IPS DF 6.9 (cell line): ENCODE data around the gene ELF1.
"Not testable (repeated sequence)": the region's sequence is repeated elsewhere in the genome, so short reads cannot be mapped to it uniquely, and the experiment has no call there.

ENCODE experiments used
- DNase-seq: peaks from one replicate; pipeline ENCODE4 v3.0.0-alpha.2; 2013; ENCODE audit warnings: low read depth, low spot score
- H3K27ac ChIP-seq: one replicate; pipeline ENCODE4 v1.5.1; 2013; ENCODE audit warnings: low read length, control low read depth
- H3K27me3 ChIP-seq: 2 replicates; pipeline ENCODE4 v1.6.1; 2013; ENCODE audit warnings: mild to moderate bottlenecking, low read length; ENCODE audit not compliant: control insufficient read depth, insufficient read depth
- H3K36me3 ChIP-seq: 2 replicates; pipeline ENCODE4 v1.6.1; 2013; ENCODE audit warnings: low read length; ENCODE audit not compliant: control insufficient read depth, insufficient read depth
- H3K4me1 ChIP-seq: 2 replicates; pipeline ENCODE4 v1.6.1; 2013; ENCODE audit warnings: low read length; ENCODE audit not compliant: control insufficient read depth, insufficient read depth
- H3K4me3 ChIP-seq: 2 replicates; pipeline ENCODE4 v1.5.1; 2013; ENCODE audit warnings: mild to moderate bottlenecking, low read length
- H3K9me3 ChIP-seq: 2 replicates; pipeline ENCODE4 v1.6.1; 2013; ENCODE audit warnings: low read length, inconsistent platforms; ENCODE audit not compliant: control insufficient read depth, insufficient read depth
- WGBS: extraction: QIAGEN DNeasy Blood & Tissue Kit; methylation state at CpG from one replicate; pipeline ENCODE4 v1.1.7; 2013; ENCODE audit warnings: mixed read lengths, missing lambda C conversion rate; ENCODE audit not compliant: insufficient read length, insufficient coverage; 5-methylcytosine and 5-hydroxymethylcytosine counted together

ELF1 gene

DNA sequence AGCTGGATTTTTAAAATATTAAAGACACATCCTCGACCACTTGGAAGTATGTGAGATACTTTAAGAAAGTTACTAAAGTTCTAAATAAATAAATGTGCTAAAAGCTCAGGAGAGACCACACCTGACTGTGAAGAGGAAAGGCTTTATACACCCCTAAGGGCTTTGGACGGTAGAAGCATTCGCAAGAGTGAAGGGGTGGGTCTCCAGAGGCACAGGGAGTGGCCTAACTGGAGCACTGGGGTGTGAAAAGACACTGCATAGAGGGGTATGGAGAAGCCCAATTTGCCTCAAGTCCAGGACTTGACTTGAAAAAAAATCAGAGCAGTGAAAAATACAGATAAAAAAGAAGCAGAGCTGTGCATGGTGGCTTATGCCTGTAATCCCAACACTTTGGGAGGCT is 125.5 kb downstream of the ELF1 start:
- H3K27ac ChIP-seq, H3K4me1 ChIP-seq, H3K4me3 ChIP-seq, DNase-seq, H3K36me3 ChIP-seq, H3K9me3 ChIP-seq, H3K27me3 ChIP-seq: not testable (repeated sequence)
- no CpG with 5 or more reads among the region's 3 CpGs for WGBS

DNA sequence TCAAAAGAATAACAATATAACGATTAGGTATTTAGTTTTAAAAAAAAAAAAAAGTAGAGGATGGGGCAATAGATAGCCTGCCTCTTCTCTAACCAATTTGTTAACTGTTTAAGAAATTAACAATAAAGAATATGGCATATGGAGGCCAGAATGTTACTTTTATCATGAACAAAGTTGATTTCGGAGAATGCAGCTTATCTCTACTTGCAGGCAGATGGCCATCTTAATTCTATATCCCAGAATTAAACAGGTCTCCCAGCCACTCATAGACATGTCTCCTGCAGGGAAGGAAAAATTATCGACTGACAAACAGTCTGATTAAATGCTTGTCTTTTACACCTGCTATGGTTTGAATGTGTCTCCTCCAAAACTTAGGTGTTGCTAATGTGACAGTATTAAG is 133.1 kb downstream of the ELF1 start:
- Histone ChIP-seq H3K27me3 (no peaks in the 10 kb centered on the region), H3K36me3 (no peaks in the 10 kb centered on the region), H3K9me3 (no peaks in the 10 kb centered on the region), H3K27ac (no peak overlapping the region), H3K4me1 (no peaks in the 10 kb centered on the region), H3K4me3 (no peak overlapping the region)
- no peak for DNase-seq
- WGBS, result 100% methylated on average over 1 of the region's 3 CpGs

DNA sequence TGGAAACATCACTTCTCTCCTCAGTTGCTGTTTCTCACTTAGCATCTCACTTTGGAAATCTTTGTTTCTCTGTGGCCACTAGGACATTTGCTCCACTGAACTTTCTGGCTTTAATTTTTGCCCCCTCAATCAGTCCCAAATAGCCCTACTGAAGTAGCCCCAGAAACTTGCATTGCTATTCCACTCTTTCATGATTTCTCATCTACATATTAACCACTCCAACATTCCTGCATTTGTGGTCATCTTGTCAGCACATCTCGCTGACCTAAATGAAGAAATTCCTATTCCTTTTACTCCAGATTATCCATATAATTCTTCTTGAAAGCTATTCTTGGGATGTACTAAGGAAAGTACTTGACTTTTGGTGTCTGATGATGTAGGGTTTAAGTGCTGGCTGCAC is 134.9 kb downstream of the ELF1 start:
- not testable (repeated sequence) for H3K4me3 ChIP-seq, H3K36me3 ChIP-seq, H3K9me3 ChIP-seq, DNase-seq, H3K27ac ChIP-seq, H3K27me3 ChIP-seq, H3K4me1 ChIP-seq
- WGBS, result no CpG with 5 or more reads among the region's 1 CpG
